ENCODE measurements around the gene MAP3K14. TPM values are rescaled to one million over a fixed set of nuclear protein-coding genes. Genes with fewer than 3 reads are reported as not detected.

The MAP3K14 gene
- polyA plus RNA-seq, 3 donors = 1.4 to 29.9 (median 3.8) TPM

GRCh38 chr17:45333702-45334092 lies 16.9 kb upstream of the MAP3K14 start:
- H3K79me2 ChIP-seq (ENCODE audit: insufficient read depth, low read length) = no peaks in the 10 kb centered on the region
- H3K9me3 ChIP-seq (replicated peaks in 1 of 2; ENCODE audit: control insufficient read depth in 1 of 2, insufficient read depth in 1 of 2, low read length in 2 of 2) = no peaks in the 10 kb centered on the region
- DNase-seq = no peak
- H3K4me1 ChIP-seq (ENCODE audit: control insufficient read depth in 1 of 2, insufficient read depth in 2 of 2, low read length in 2 of 2) = peaks cover 38 to 39% of the 10 kb centered on the region in 2 donors
- H3K4me3 ChIP-seq (replicated peaks in 1 of 3; ENCODE audit: low read depth in 2 of 3, low read length in 3 of 3) = no peak overlapping the region
- Mint-ChIP-seq H3K4me1 (peaks cover 41% of the 10 kb centered on the region), H3K9me3 (peaks cover 0 to 4% (median 0%) of the 10 kb centered on the region in 7 donors), H3K27ac (peak overlapping the region in 2 of 7 donors; percentile 49 to 78), H3K36me3 (no peaks in the 10 kb centered on the region), H3K4me3 (no peak overlapping the region), H3K27me3 (ENCODE audit: low read depth in 3 of 3) (peaks cover 2 to 9% (median 3%) of the 10 kb centered on the region in 3 donors)
- no peak overlapping the region for H2AFZ ChIP-seq (ENCODE audit: insufficient read depth, low read depth, low read length, poor library complexity, severe bottlenecking)
- no peak overlapping the region for H3K4me2 ChIP-seq (replicated peaks; ENCODE audit: extremely low read depth, low read length, poor library complexity, severe bottlenecking)
- no peaks in the 10 kb centered on the region for H3K36me3 ChIP-seq (replicated peaks in 1 of 2; ENCODE audit: control insufficient read depth in 1 of 2, insufficient read depth in 2 of 2, low read length in 2 of 2)
- no peaks in the 10 kb centered on the region for H3K27me3 ChIP-seq (ENCODE audit: control insufficient read depth in 2 of 2, insufficient read depth in 2 of 2, low read length in 2 of 2)
- intact Hi-C loops (cut with micrococcal nuclease) = loop anchor here (5.0 kb wide), 2 partner anchors 39 to 44 kb away; no protein-coding TSS in a partner anchor
- no peak overlapping the region for H3K9ac ChIP-seq (ENCODE audit: insufficient read depth, low read length, poor library complexity, severe bottlenecking)
- TF ChIP-seq CTCF (IDR thresholded peaks at IDR 0.05) = no peak
- no peaks in the 10 kb centered on the region for H4K20me1 ChIP-seq (ENCODE audit: insufficient read depth, low read length)
- no CpG with 5 or more reads among the region's 4 CpGs for WGBS (ENCODE audit: insufficient coverage)
- H3K27ac ChIP-seq (ENCODE audit: low read depth in 1 of 2, low read length in 2 of 2) = no peak overlapping the region

GRCh38 chr17:45332989-45333701 lies 16.3 kb upstream of the MAP3K14 start:
- WGBS (ENCODE audit: insufficient coverage) = 0% methylated on average over 3 of the region's 4 CpGs
- H3K4me3 ChIP-seq (replicated peaks in 1 of 3; ENCODE audit: low read depth in 2 of 3, low read length in 3 of 3) = no peak overlapping the region
- Mint-ChIP-seq H3K4me1 (peaks cover 41% of the 10 kb centered on the region), H3K27me3 (ENCODE audit: low read depth in 3 of 3) (peaks cover 2 to 9% (median 3%) of the 10 kb centered on the region in 3 donors), H3K9me3 (peaks cover 0 to 4% (median 0%) of the 10 kb centered on the region in 7 donors), H3K27ac (peak overlapping the region in 5 of 7 donors; percentile 16 to 79 (median 76)), H3K4me3 (peak overlapping the region in 1 of 2 donors; percentile 63), H3K36me3 (no peaks in the 10 kb centered on the region)
- peak overlapping the region; percentile 12 for H3K4me2 ChIP-seq (replicated peaks; ENCODE audit: extremely low read depth, low read length, poor library complexity, severe bottlenecking)
- peaks cover 38 to 39% of the 10 kb centered on the region in 2 donors for H3K4me1 ChIP-seq (ENCODE audit: control insufficient read depth in 1 of 2, insufficient read depth in 2 of 2, low read length in 2 of 2)
- no peaks in the 10 kb centered on the region for H3K36me3 ChIP-seq (replicated peaks in 1 of 2; ENCODE audit: control insufficient read depth in 1 of 2, insufficient read depth in 2 of 2, low read length in 2 of 2)
- TF ChIP-seq CTCF (IDR thresholded peaks at IDR 0.05) = no peak
- H3K27ac ChIP-seq (ENCODE audit: low read depth in 1 of 2, low read length in 2 of 2) = no peak overlapping the region
- DNase-seq = peak; percentile 50 to 72 (median 72)
- no peak overlapping the region for H2AFZ ChIP-seq (ENCODE audit: insufficient read depth, low read depth, low read length, poor library complexity, severe bottlenecking)
- no peaks in the 10 kb centered on the region for H3K9me3 ChIP-seq (replicated peaks in 1 of 2; ENCODE audit: control insufficient read depth in 1 of 2, insufficient read depth in 1 of 2, low read length in 2 of 2)
- H3K27me3 ChIP-seq (ENCODE audit: control insufficient read depth in 2 of 2, insufficient read depth in 2 of 2, low read length in 2 of 2) = no peaks in the 10 kb centered on the region
- intact Hi-C loops (cut with micrococcal nuclease) = loop anchor here (5.0 kb wide), 2 partner anchors 39 to 44 kb away; no protein-coding TSS in a partner anchor
- H3K9ac ChIP-seq (ENCODE audit: insufficient read depth, low read length, poor library complexity, severe bottlenecking) = no peak overlapping the region
- H3K79me2 ChIP-seq (ENCODE audit: insufficient read depth, low read length) = no peaks in the 10 kb centered on the region
- H4K20me1 ChIP-seq (ENCODE audit: insufficient read depth, low read length) = no peaks in the 10 kb centered on the region
